Fibroblast of lung (primary cell): Measurements from ENCODE around the gene MEIOC. TPM values are rescaled to one million over a fixed set of nuclear protein-coding genes. Genes with fewer than 3 reads are reported as not detected.

ENCODE experiments used
- DNase-seq, 2 donors: peaks; one replicate each; pipeline versions ENCODE4 v3.0.0 to v3.0.0-alpha.2; 2010; ENCODE audit warnings: low read depth in 2 of 2
- H2AFZ ChIP-seq: 2 replicates; pipeline ENCODE4 v1.5.1; 2012; ENCODE audit warnings: low read length, control low read depth, inconsistent platforms
- H3K27ac ChIP-seq: 2 replicates; pipeline ENCODE4 v1.5.1; 2011; ENCODE audit warnings: low read length, control low read depth; ENCODE audit not compliant: insufficient read depth
- H3K27me3 ChIP-seq: 2 replicates; pipeline ENCODE4 v1.5.1; 2011; ENCODE audit warnings: mild to moderate bottlenecking, low read length; ENCODE audit not compliant: control insufficient read depth, insufficient read depth
- H3K36me3 ChIP-seq: 2 replicates; pipeline ENCODE4 v1.5.1; 2011; ENCODE audit warnings: low read length; ENCODE audit not compliant: control insufficient read depth, insufficient read depth
- H3K4me1 ChIP-seq: 2 replicates; pipeline ENCODE4 v1.5.1; 2011; ENCODE audit warnings: low read length; ENCODE audit not compliant: control insufficient read depth, insufficient read depth; ENCODE audit errors: extremely low read depth
- H3K4me2 ChIP-seq: 2 replicates; pipeline ENCODE4 v1.5.1; 2011; ENCODE audit warnings: low read length, control low read depth; ENCODE audit not compliant: insufficient read depth; ENCODE audit errors: extremely low read depth
- H3K4me3 ChIP-seq, 4 experiments: fragments of 200-600 bp in 1 of 4; sonication (generic) in 1 of 4; replicated peaks in 1 of 4; 2 replicates each; pipeline ENCODE4 v1.5.1; 2011 to 2016; ENCODE audit warnings: low read length in 4 of 4, low read depth in 3 of 4, mild to moderate bottlenecking in 3 of 4, control low read depth in 2 of 4, inconsistent platforms in 1 of 4, mixed read lengths in 1 of 4; ENCODE audit not compliant: insufficient read depth in 1 of 4; ENCODE audit errors: control extremely low read depth in 1 of 4
- H3K79me2 ChIP-seq: 2 replicates; pipeline ENCODE4 v1.5.1; 2012; ENCODE audit warnings: mild to moderate bottlenecking, low read length, inconsistent platforms; ENCODE audit not compliant: control insufficient read depth, insufficient read depth
- H3K9ac ChIP-seq: 2 replicates; pipeline ENCODE4 v1.5.1; 2011; ENCODE audit warnings: mild to moderate bottlenecking, low read length, control low read depth; ENCODE audit not compliant: insufficient read depth
- H3K9me3 ChIP-seq: 2 replicates; pipeline ENCODE4 v1.5.1; 2012; ENCODE audit warnings: low read depth, low read length; ENCODE audit not compliant: control insufficient read depth, insufficient read depth
- H4K20me1 ChIP-seq: 2 replicates; pipeline ENCODE4 v1.5.1; 2011; ENCODE audit warnings: low read length; ENCODE audit not compliant: control insufficient read depth, insufficient read depth; ENCODE audit errors: extremely low read depth
- EZH2 ChIP-seq: IDR thresholded peaks from 2 replicates; pipeline ENCODE4 v1.5.1; 2012; ENCODE audit warnings: low read length, control low read depth, mild to moderate bottlenecking; ENCODE audit errors: missing control alignments
- polyA plus RNA-seq, 2 donors: library from polyadenylated mRNA; depleted of rRNA in 1 of 2; stranded (reverse) in 1 of 2; unstranded in 1 of 2; fragments of >200 nt; gene quantifications; 2 replicates each; pipeline ENCODE4 v1.2.1, GENCODE V29; 2011 to 2012; ENCODE audit warnings: missing spikeins in 1 of 2
- total RNA-seq: library from RNA; depleted of rRNA; stranded (reverse); fragments of >200 nt; gene quantifications from 2 replicates; pipeline ENCODE4 v1.2.1, GENCODE V29; 2014
- TF ChIP-seq, protein P1 (sequence below), 2 donors: IDR thresholded peaks in 1 of 2; conservative IDR thresholded peaks in 1 of 2; 1 replicate in 1 of 2; 2 replicates in 1 of 2; pipeline ENCODE4 v1.5.1; 2011 to 2012; ENCODE audit warnings: low read length in 2 of 2, control low read depth in 1 of 2, inconsistent platforms in 1 of 2, low read depth in 1 of 2, mild to moderate bottlenecking in 1 of 2

The MEIOC gene
- total and polyA plus RNA-seq, 2 donors (not counting 1 experiment from before 2014, with no cell fraction given): under 0.01 to 0.07 TPM

DNA sequence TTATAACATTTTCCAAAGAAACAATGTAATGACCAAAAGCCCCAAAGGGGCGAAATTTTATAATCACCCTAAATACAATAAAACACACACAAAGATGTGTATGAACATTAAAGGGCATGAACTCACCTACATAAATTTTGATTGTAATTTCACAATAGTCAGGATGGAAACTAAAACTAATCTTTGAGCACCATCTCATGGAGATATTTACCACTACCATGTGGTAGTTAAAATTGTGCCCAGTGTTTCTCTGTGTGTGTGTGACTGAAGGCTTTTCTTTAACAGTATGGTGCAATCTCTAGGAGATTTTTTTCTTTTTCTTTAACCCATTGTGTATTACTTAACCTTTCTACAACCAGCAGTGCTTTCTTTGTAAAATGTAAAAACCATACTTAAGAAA lies 19.7 kb upstream of the MEIOC start:
- Histone ChIP-seq H2AFZ (no peak overlapping the region), H3K79me2 (no peaks in the 10 kb centered on the region), H3K27me3 (no peaks in the 10 kb centered on the region), H3K27ac (no peak overlapping the region), H3K4me3 (no peak overlapping the region), H3K4me1 (no peaks in the 10 kb centered on the region), H3K9ac (no peak overlapping the region), H3K36me3 (no peaks in the 10 kb centered on the region), H3K4me2 (no peak overlapping the region), H3K9me3 (no peaks in the 10 kb centered on the region), H4K20me1 (no peaks in the 10 kb centered on the region)
- DNase-seq: peak; percentile 41 to 81
- TF ChIP-seq, protein P1, sequence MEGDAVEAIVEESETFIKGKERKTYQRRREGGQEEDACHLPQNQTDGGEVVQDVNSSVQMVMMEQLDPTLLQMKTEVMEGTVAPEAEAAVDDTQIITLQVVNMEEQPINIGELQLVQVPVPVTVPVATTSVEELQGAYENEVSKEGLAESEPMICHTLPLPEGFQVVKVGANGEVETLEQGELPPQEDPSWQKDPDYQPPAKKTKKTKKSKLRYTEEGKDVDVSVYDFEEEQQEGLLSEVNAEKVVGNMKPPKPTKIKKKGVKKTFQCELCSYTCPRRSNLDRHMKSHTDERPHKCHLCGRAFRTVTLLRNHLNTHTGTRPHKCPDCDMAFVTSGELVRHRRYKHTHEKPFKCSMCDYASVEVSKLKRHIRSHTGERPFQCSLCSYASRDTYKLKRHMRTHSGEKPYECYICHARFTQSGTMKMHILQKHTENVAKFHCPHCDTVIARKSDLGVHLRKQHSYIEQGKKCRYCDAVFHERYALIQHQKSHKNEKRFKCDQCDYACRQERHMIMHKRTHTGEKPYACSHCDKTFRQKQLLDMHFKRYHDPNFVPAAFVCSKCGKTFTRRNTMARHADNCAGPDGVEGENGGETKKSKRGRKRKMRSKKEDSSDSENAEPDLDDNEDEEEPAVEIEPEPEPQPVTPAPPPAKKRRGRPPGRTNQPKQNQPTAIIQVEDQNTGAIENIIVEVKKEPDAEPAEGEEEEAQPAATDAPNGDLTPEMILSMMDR (conservative IDR thresholded peaks at IDR 0.05 in 1 of 2, IDR thresholded peaks at IDR 0.05 in 1 of 2; ENCODE audit: low read depth in 1 of 2, low read length in 2 of 2): peak; percentile 31 to 52
- no peak for TF ChIP-seq EZH2

DNA sequence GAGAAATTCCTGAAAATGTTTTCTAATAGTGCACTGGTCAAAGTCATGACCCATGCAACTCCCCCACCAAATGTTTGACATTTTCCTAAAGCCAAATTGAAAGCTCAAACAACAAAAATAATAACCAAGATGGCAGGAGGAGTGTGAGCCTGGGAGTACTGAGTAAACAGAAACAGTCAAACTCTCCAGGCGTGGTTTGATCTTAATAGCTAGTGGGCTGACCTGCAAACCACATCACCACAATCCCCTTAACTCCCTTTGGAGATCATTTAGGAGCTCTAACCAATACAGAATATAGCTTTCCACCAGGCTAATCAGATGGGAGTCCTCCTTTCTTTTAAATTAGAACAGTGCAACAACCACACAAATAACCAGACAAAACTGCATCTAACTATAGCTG lies 19.2 kb upstream of the MEIOC start:
- no peaks in the 10 kb centered on the region for H4K20me1 ChIP-seq
- no peaks in the 10 kb centered on the region for H3K9me3 ChIP-seq
- no peak overlapping the region for H2AFZ ChIP-seq
- H3K4me1 ChIP-seq: no peaks in the 10 kb centered on the region
- no peak overlapping the region for H3K9ac ChIP-seq
- TF ChIP-seq EZH2: no peak
- TF ChIP-seq, protein P1 (conservative IDR thresholded peaks at IDR 0.05 in 1 of 2, IDR thresholded peaks at IDR 0.05 in 1 of 2; ENCODE audit: low read depth in 1 of 2, low read length in 2 of 2): no peak
- no peak overlapping the region for H3K4me3 ChIP-seq
- no peak for DNase-seq
- H3K27me3 ChIP-seq: no peaks in the 10 kb centered on the region
- no peaks in the 10 kb centered on the region for H3K79me2 ChIP-seq
- no peak overlapping the region for H3K27ac ChIP-seq
- no peak overlapping the region for H3K4me2 ChIP-seq
- no peaks in the 10 kb centered on the region for H3K36me3 ChIP-seq

DNA sequence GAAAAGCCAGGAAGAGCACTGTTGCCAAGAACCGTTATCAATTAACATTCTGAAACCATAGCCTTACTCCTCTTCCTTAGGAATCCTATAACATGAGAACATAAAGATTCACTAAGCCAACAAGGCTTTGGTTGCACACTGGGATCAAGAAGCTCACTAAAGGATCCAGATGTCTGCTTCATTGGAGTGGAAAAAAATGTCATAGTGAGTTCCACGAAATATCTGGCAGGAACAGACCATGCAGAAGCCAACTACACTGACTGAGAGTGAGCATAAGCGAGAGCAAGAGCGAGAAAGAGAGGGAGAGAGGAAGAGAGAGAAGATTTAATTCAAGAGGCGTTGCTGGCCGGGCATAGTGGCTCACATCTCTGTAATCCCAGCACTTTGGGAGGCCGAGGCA lies 13.4 kb upstream of the MEIOC start:
- H3K4me2 ChIP-seq: no peak overlapping the region
- DNase-seq: peak in 1 of 2 donors; percentile 30
- no peak for TF ChIP-seq EZH2
- H4K20me1 ChIP-seq: no peaks in the 10 kb centered on the region
- H3K27me3 ChIP-seq: no peaks in the 10 kb centered on the region
- no peaks in the 10 kb centered on the region for H3K36me3 ChIP-seq
- no peaks in the 10 kb centered on the region for H3K79me2 ChIP-seq
- no peak overlapping the region for H3K27ac ChIP-seq
- no peak overlapping the region for H3K4me3 ChIP-seq
- no peaks in the 10 kb centered on the region for H3K4me1 ChIP-seq
- no peaks in the 10 kb centered on the region for H3K9me3 ChIP-seq
- no peak overlapping the region for H2AFZ ChIP-seq
- H3K9ac ChIP-seq: no peak overlapping the region
